ENCODE data around the gene SLAMF6.
"Not testable (repeated sequence)": the region's sequence is repeated elsewhere in the genome, so short reads cannot be mapped to it uniquely, and the experiment has no call there.

The SLAMF6 gene

GRCh38 chr1:160504651-160505050 is 18.4 kb downstream of the SLAMF6 start:
- DNase-seq: no peak

GRCh38 chr1:160503087-160503486 is 20.0 kb downstream of the SLAMF6 start:
- DNase-seq: peak in 1 of 4 experiments; percentile 22

GRCh38 chr1:160500321-160500990 is 22.6 kb downstream of the SLAMF6 start:
- peak in 1 of 4 experiments; percentile 27 for DNase-seq

- peak; percentile 81 to 96 (median 90) for DNase-seq
Measured at GRCh38 chr1:160499631-160500030, 23.4 kb downstream of the SLAMF6 start.

GRCh38 chr1:160498301-160499065 is 24.6 kb downstream of the SLAMF6 start:
- not testable (repeated sequence) for DNase-seq

- DNase-seq: no peak
Measured at GRCh38 chr1:160496334-160496733, 26.7 kb downstream of the SLAMF6 start.

- DNase-seq: peak in 2 of 4 experiments; percentile 28 to 43
Measured at GRCh38 chr1:160494620-160495019, 28.4 kb downstream of the SLAMF6 start.

- DNase-seq: no peak
Measured at GRCh38 chr1:160492617-160493016, 30.4 kb downstream of the SLAMF6 start.

- DNase-seq: no peak
Measured at GRCh38 chr1:160491981-160492380, 31.1 kb downstream of the SLAMF6 start.

- no peak for DNase-seq
Measured at GRCh38 chr1:160491017-160491416, 32.0 kb downstream of the SLAMF6 start.

- DNase-seq: peak; percentile 11 to 52 (median 26)
Measured at GRCh38 chr1:160489513-160490261, 33.4 kb downstream of the SLAMF6 start.

- DNase-seq: no peak
Measured at GRCh38 chr1:160488347-160489058, 34.6 kb downstream of the SLAMF6 start.

GRCh38 chr1:160486453-160486852 is 36.6 kb downstream of the SLAMF6 start:
- DNase-seq: no peak

GRCh38 chr1:160483505-160484185 is 39.4 kb downstream of the SLAMF6 start:
- DNase-seq: no peak

GRCh38 chr1:160481979-160482596 is 41.0 kb downstream of the SLAMF6 start:
- no peak for DNase-seq

- not testable (repeated sequence) for DNase-seq
Measured at GRCh38 chr1:160480781-160481180, 42.3 kb downstream of the SLAMF6 start.

- DNase-seq: not testable (repeated sequence)
Measured at GRCh38 chr1:160479091-160479490, 44.0 kb downstream of the SLAMF6 start.

GRCh38 chr1:160474392-160475242 is 48.4 kb downstream of the SLAMF6 start:
- peak; percentile 46 to 82 (median 64) for DNase-seq

- DNase-seq: no peak
Measured at GRCh38 chr1:160472112-160472511, 50.9 kb downstream of the SLAMF6 start.

- no peak for DNase-seq
Measured at GRCh38 chr1:160471253-160471652, 51.8 kb downstream of the SLAMF6 start.

Measured in suppressor macrophage (primary cell).